ENCODE measurements around the gene TIRAP. TPM values are rescaled to one million over a fixed set of nuclear protein-coding genes. Genes with fewer than 3 reads are reported as not detected.

The TIRAP gene
- total and polyA plus RNA-seq, 2 of the 8 experiments (the other 6 are each of a cell fraction or from before 2014, with no cell fraction given): 5.3 TPM

- Histone ChIP-seq H4K91ac (replicated peaks; ENCODE audit: insufficient read length, low read length) (no peak overlapping the region), H2BK12ac (ENCODE audit: low read depth, low read length) (no peak overlapping the region), H2BK5ac (ENCODE audit: low read depth, low read length) (no peak overlapping the region), H4K8ac (ENCODE audit: extremely low read depth, insufficient read depth, low read length) (peak overlapping the region; percentile 36; the same call in 1 of the 2 replicates), H3K79me2 (ENCODE audit: control insufficient read depth in 1 of 2, insufficient read depth in 2 of 2, low read length in 2 of 2) (no peaks in the 10 kb centered on the region), H2AK5ac (ENCODE audit: low read depth, low read length) (no peak overlapping the region), H3K4me1 (replicated peaks in 1 of 4; ENCODE audit: control insufficient read depth in 3 of 4, insufficient read depth in 4 of 4, low read length in 3 of 4) (no peaks in the 10 kb centered on the region), H2BK15ac (ENCODE audit: low read length) (no peak overlapping the region), H3K9ac (replicated peaks in 1 of 4; ENCODE audit: extremely low read depth in 1 of 4, low read depth in 3 of 4, low read length in 3 of 4) (no peak overlapping the region), H2AFZ (ENCODE audit: low read length) (no peak overlapping the region), H3K36me3 (ENCODE audit: control insufficient read depth in 2 of 4, insufficient read depth in 4 of 4, low read length in 3 of 4) (peaks cover 0 to 7% (median 4%) of the 10 kb centered on the region in 4 experiments; a peak in 4 of 8 replicates), H3K56ac (replicated peaks; ENCODE audit: insufficient read length, low read depth, low read length) (no peak overlapping the region), H3K9me3 (ENCODE audit: insufficient read depth in 2 of 2, low read depth in 1 of 2, low read length in 1 of 2) (no peaks in the 10 kb centered on the region), H3K4me2 (ENCODE audit: insufficient read depth in 1 of 2, low read depth in 2 of 2, low read length in 2 of 2) (no peak overlapping the region), H3K23me2 (ENCODE audit: low read depth, low read length) (no peaks in the 10 kb centered on the region), H2BK120ac (replicated peaks; ENCODE audit: low read depth, low read length) (no peak overlapping the region), H4K5ac (ENCODE audit: insufficient read length, low read depth, low read length) (no peak overlapping the region), H2BK20ac (ENCODE audit: low read length) (no peak overlapping the region), H3K4ac (replicated peaks; ENCODE audit: insufficient read length, low read depth, low read length) (no peak overlapping the region), H3K27me3 (replicated peaks in 1 of 4; ENCODE audit: control insufficient read depth in 3 of 4, extremely low read depth in 1 of 4, insufficient read depth in 3 of 4, low read length in 3 of 4) (no peaks in the 10 kb centered on the region), H3K18ac (ENCODE audit: extremely low read depth, low read length) (no peak overlapping the region), H3K79me1 (ENCODE audit: low read depth, low read length) (no peaks in the 10 kb centered on the region), H3K14ac (ENCODE audit: insufficient read length) (no peak overlapping the region), H3K4me3 (ENCODE audit: extremely low read depth in 1 of 4, insufficient read depth in 2 of 4, low read depth in 3 of 4, low read length in 4 of 4) (no peak overlapping the region), H3K27ac (ENCODE audit: low read depth, low read length) (no peak overlapping the region), H3K23ac (ENCODE audit: insufficient read length) (no peak overlapping the region), H4K20me1 (replicated peaks in 1 of 2; ENCODE audit: control insufficient read depth in 1 of 2, insufficient read depth in 2 of 2, low read length in 2 of 2) (peaks cover 0 to 9% of the 10 kb centered on the region in 2 experiments)
- 91% methylated on average over 12 of the region's 12 CpGs; no CpG with 5 or more reads in 1 of the 2 experiments for WGBS, 2 experiments (ENCODE audit: extremely low coverage in 1 of 2, insufficient coverage in 1 of 2, insufficient read length in 1 of 2, insufficient replicate concordance in 2 of 2, low coverage in 1 of 2, low lambda C conversion rate in 2 of 2, missing lambda C conversion rate in 1 of 2)
- POLR2A ChIA-PET (ENCODE audit: partially characterized antibody): interaction anchor here (0.6 to 4.7 kb wide), 5 partner anchors 10 to 99 kb away, joined by 3 to 23 read pairs (median 5); partner anchors contain the start of gene DCPS
- CTCF ChIA-PET (ENCODE audit: partially characterized antibody): interaction anchor here (0.6 to 0.8 kb wide), 2 partner anchors 17 to 63 kb away, joined by 3 to 5 read pairs; no protein-coding TSS in a partner anchor
- FAIRE-seq: no peak
- no peak for DNase-seq (ENCODE audit: low read depth in 1 of 2, low spot score in 2 of 2)
- TF ChIP-seq POLR2AphosphoS5 (IDR thresholded peaks at IDR 0.05; ENCODE audit: low read depth, low read length) (no peak), MAX (IDR thresholded peaks at IDR 0.05) (no peak), ASH2L (IDR thresholded peaks at IDR 0.05; ENCODE audit: low read length) (no peak), CEBPB (IDR thresholded peaks at IDR 0.05; ENCODE audit: low read depth, low read length) (no peak), SIX5 (IDR thresholded peaks at IDR 0.05; ENCODE audit: low read depth, low read length) (no peak), KDM4A (IDR thresholded peaks at IDR 0.05; ENCODE audit: low read depth, low read length, severe bottlenecking) (no peak), CBX8 (IDR thresholded peaks at IDR 0.05; ENCODE audit: borderline replicate concordance, low read depth, low read length) (no peak), GTF2F1 (IDR thresholded peaks at IDR 0.05; ENCODE audit: borderline replicate concordance, low read depth, low read length) (no peak), EP300 (IDR thresholded peaks at IDR 0.05; ENCODE audit: borderline replicate concordance in 1 of 2, low read depth in 2 of 2, low read length in 2 of 2) (no peak), CTCF (IDR thresholded peaks at IDR 0.05; ENCODE audit: control extremely low read depth in 1 of 3, insufficient read depth in 1 of 3, low read depth in 1 of 3, low read length in 3 of 3) (no peak), BCL11A (IDR thresholded peaks at IDR 0.05; ENCODE audit: low read depth in 2 of 2, low read length in 2 of 2) (no peak)
Observed at GRCh38 chr11:126290887-126291286, 8.0 kb downstream of the TIRAP start.

Measured in H1 (cell line).